Measurements from ENCODE around the gene TMEM260. TPM values are rescaled to one million over a fixed set of nuclear protein-coding genes. Genes with fewer than 3 reads are reported as not detected.

Gene TMEM260
- total RNA-seq, 5 donors from 2014 or later (not counting 1 experiment from before 2014, with no cell fraction given) = 24.4 to 31.8 (median 27.0) TPM

GRCh38 chr14:56552615-56553014 is 27.0 kb upstream of the TMEM260 start:
- H3K4me3 Mint-ChIP-seq = no peak overlapping the region
- no peaks in the 10 kb centered on the region for H3K9me3 ChIP-seq
- DNase-seq = no peak
- ChIA-PET POLR2A (no interaction called here), CTCF (interaction anchor here (0.5 to 0.6 kb wide), 2 partner anchors 27 to 648 kb away, joined by 3 to 4 read pairs; partner anchors contain the start of gene TMEM260 (in 1 of the 2))
- WGBS (ENCODE audit: insufficient coverage) = no CpG with 5 or more reads among the region's 4 CpGs
- ATAC-seq (replicated peaks in 1 of 4) = no peak
- no peaks in the 10 kb centered on the region for H3K4me1 Mint-ChIP-seq
- H3K9me3 Mint-ChIP-seq = no peaks in the 10 kb centered on the region
- H3K36me3 Mint-ChIP-seq = no peaks in the 10 kb centered on the region
- no peak overlapping the region for H3K4me3 ChIP-seq (ENCODE audit: control insufficient read depth in 1 of 2, extremely low read depth in 1 of 2, low read length in 1 of 2)
- H3K4me1 ChIP-seq (ENCODE audit: control insufficient read depth in 1 of 2, extremely low read depth in 1 of 2, insufficient read depth in 2 of 2, low read length in 2 of 2) = no peaks in the 10 kb centered on the region
- H3K27me3 ChIP-seq (replicated peaks in 1 of 2; ENCODE audit: control insufficient read depth in 2 of 2, extremely low read depth in 1 of 2, insufficient read depth in 2 of 2, low read length in 1 of 2) = peaks cover 0 to 7% of the 10 kb centered on the region in 2 experiments
- peaks cover 16 to 23% of the 10 kb centered on the region in 2 donors for H3K27me3 Mint-ChIP-seq
- H3K36me3 ChIP-seq (ENCODE audit: control insufficient read depth in 2 of 2, extremely low read depth in 1 of 2, insufficient read depth in 1 of 2, low read length in 1 of 2) = no peaks in the 10 kb centered on the region
- no peak overlapping the region for H3K27ac Mint-ChIP-seq
- no peak overlapping the region for H3K27ac ChIP-seq (ENCODE audit: low read length)

DNA sequence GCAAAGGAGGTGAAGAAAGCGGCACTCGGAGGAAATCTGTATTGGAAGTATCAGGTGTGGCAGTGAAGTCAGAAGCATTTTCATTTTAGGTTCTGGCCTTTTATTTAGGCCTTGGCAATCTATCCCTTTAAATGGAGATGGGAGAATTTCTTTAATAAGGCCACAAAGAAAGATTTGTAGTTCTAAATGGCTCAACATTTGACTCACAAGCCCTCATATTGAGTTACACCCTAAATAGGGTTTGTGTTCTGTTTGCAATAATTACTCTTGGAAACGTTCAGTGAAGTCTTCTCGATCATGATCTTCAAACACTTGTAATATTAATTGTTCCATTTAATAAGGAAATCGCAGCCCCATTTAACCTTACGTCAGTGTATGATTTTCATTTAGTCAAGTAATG is 25.3 kb upstream of the TMEM260 start:
- no peak overlapping the region for H3K27ac ChIP-seq (ENCODE audit: low read length)
- H3K4me3 Mint-ChIP-seq = no peak overlapping the region
- H3K36me3 ChIP-seq (ENCODE audit: control insufficient read depth in 2 of 2, extremely low read depth in 1 of 2, insufficient read depth in 1 of 2, low read length in 1 of 2) = no peaks in the 10 kb centered on the region
- ChIA-PET POLR2A (no interaction called here), CTCF (no interaction called here)
- peaks cover 20 to 26% of the 10 kb centered on the region in 2 donors for H3K27me3 Mint-ChIP-seq
- no peaks in the 10 kb centered on the region for H3K4me1 Mint-ChIP-seq
- peaks cover 0 to 9% of the 10 kb centered on the region in 2 experiments for H3K27me3 ChIP-seq (replicated peaks in 1 of 2; ENCODE audit: control insufficient read depth in 2 of 2, extremely low read depth in 1 of 2, insufficient read depth in 2 of 2, low read length in 1 of 2)
- DNase-seq (no peak), ATAC-seq (replicated peaks in 1 of 4) (no peak)
- no peak overlapping the region for H3K4me3 ChIP-seq (ENCODE audit: control insufficient read depth in 1 of 2, extremely low read depth in 1 of 2, low read length in 1 of 2)
- no peak overlapping the region for H3K27ac Mint-ChIP-seq
- H3K9me3 Mint-ChIP-seq = no peaks in the 10 kb centered on the region
- no peaks in the 10 kb centered on the region for H3K4me1 ChIP-seq (ENCODE audit: control insufficient read depth in 1 of 2, extremely low read depth in 1 of 2, insufficient read depth in 2 of 2, low read length in 2 of 2)
- no peaks in the 10 kb centered on the region for H3K9me3 ChIP-seq
- WGBS (ENCODE audit: insufficient coverage) = no CpG with 5 or more reads among the region's 6 CpGs
- no peaks in the 10 kb centered on the region for H3K36me3 Mint-ChIP-seq

DNA sequence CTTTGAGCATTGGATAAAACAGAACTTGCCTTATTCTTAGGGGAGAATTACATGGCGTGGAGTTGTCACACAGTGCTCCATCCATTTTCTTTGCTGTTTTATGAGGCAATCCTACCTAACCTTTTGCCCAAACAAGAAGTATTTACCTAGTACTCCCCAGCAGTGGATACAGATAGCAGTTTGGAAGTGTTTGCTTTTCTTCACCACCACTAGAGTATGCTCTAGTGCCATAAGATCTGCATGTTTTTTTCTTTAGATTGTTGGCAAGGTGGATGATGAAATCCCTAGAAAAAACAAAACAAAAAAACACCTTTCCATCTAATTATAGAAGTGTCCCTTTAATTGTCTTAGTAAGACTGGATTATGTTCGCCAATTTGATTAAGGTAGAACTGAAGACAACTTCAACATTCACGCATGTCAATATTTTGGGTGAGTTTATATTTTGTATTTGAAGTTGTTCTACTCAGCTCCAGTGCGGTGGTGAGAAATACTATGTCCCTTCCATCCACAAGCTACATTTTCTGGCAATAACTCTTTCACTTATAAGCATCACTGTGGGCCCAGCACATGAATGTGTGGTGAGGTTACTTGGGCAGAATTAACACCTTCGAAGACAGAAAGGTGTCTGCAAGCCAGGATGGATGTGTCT is 23.6 kb upstream of the TMEM260 start:
- Mint-ChIP-seq H3K36me3 (no peaks in the 10 kb centered on the region), H3K9me3 (no peaks in the 10 kb centered on the region), H3K27me3 (peaks cover 20 to 24% of the 10 kb centered on the region in 2 donors), H3K4me3 (no peak overlapping the region), H3K4me1 (no peaks in the 10 kb centered on the region), H3K27ac (no peak overlapping the region)
- CTCF ChIA-PET = no interaction called here
- Histone ChIP-seq H3K27ac (ENCODE audit: low read length) (no peak overlapping the region), H3K4me3 (ENCODE audit: control insufficient read depth in 1 of 2, extremely low read depth in 1 of 2, low read length in 1 of 2) (no peak overlapping the region), H3K36me3 (ENCODE audit: control insufficient read depth in 2 of 2, extremely low read depth in 1 of 2, insufficient read depth in 1 of 2, low read length in 1 of 2) (no peaks in the 10 kb centered on the region), H3K4me1 (ENCODE audit: control insufficient read depth in 1 of 2, extremely low read depth in 1 of 2, insufficient read depth in 2 of 2, low read length in 2 of 2) (no peaks in the 10 kb centered on the region), H3K27me3 (replicated peaks in 1 of 2; ENCODE audit: control insufficient read depth in 2 of 2, extremely low read depth in 1 of 2, insufficient read depth in 2 of 2, low read length in 1 of 2) (peaks cover 0 to 14% of the 10 kb centered on the region in 2 experiments), H3K9me3 (no peaks in the 10 kb centered on the region)
- WGBS (ENCODE audit: insufficient coverage) = no CpG with 5 or more reads among the region's 5 CpGs
- POLR2A ChIA-PET = no interaction called here
- DNase-seq = peak in 1 of 35 experiments; percentile 22
- ATAC-seq (replicated peaks in 1 of 4) = no peak

- WGBS (ENCODE audit: insufficient coverage) = 40% methylated on average over 1 of the region's 4 CpGs
- Histone ChIP-seq H3K9me3 (no peaks in the 10 kb centered on the region), H3K4me3 (ENCODE audit: control insufficient read depth in 1 of 2, extremely low read depth in 1 of 2, low read length in 1 of 2) (no peak overlapping the region), H3K27ac (ENCODE audit: low read length) (no peak overlapping the region), H3K36me3 (ENCODE audit: control insufficient read depth in 2 of 2, extremely low read depth in 1 of 2, insufficient read depth in 1 of 2, low read length in 1 of 2) (no peaks in the 10 kb centered on the region), H3K4me1 (ENCODE audit: control insufficient read depth in 1 of 2, extremely low read depth in 1 of 2, insufficient read depth in 2 of 2, low read length in 2 of 2) (no peaks in the 10 kb centered on the region), H3K27me3 (replicated peaks in 1 of 2; ENCODE audit: control insufficient read depth in 2 of 2, extremely low read depth in 1 of 2, insufficient read depth in 2 of 2, low read length in 1 of 2) (peaks cover 0 to 18% of the 10 kb centered on the region in 2 experiments)
- ATAC-seq (replicated peaks in 1 of 4) (no peak), DNase-seq (no peak)
- CTCF ChIA-PET = no interaction called here
- Mint-ChIP-seq H3K9me3 (peaks cover 0 to 8% (median 5%) of the 10 kb centered on the region in 3 donors), H3K27me3 (peaks cover 20 to 26% of the 10 kb centered on the region in 2 donors), H3K27ac (no peak overlapping the region), H3K4me3 (no peak overlapping the region), H3K4me1 (no peaks in the 10 kb centered on the region), H3K36me3 (no peaks in the 10 kb centered on the region)
- POLR2A ChIA-PET = no interaction called here
These were observed 20.4 kb upstream of the TMEM260 start for GRCh38 chr14:56559182-56559581.

GRCh38 chr14:56561606-56562005 is 18.0 kb upstream of the TMEM260 start:
- no CpG with 5 or more reads among the region's 2 CpGs for WGBS (ENCODE audit: insufficient coverage)
- Mint-ChIP-seq H3K4me1 (no peaks in the 10 kb centered on the region), H3K36me3 (no peaks in the 10 kb centered on the region), H3K9me3 (peaks cover 0 to 8% (median 5%) of the 10 kb centered on the region in 3 donors), H3K27ac (no peak overlapping the region), H3K27me3 (peaks cover 28 to 33% of the 10 kb centered on the region in 2 donors), H3K4me3 (no peak overlapping the region)
- no peak overlapping the region for H3K4me3 ChIP-seq (ENCODE audit: control insufficient read depth in 1 of 2, extremely low read depth in 1 of 2, low read length in 1 of 2)
- H3K27me3 ChIP-seq (replicated peaks in 1 of 2; ENCODE audit: control insufficient read depth in 2 of 2, extremely low read depth in 1 of 2, insufficient read depth in 2 of 2, low read length in 1 of 2) = peaks cover 0 to 18% of the 10 kb centered on the region in 2 experiments
- H3K27ac ChIP-seq (ENCODE audit: low read length) = no peak overlapping the region
- H3K4me1 ChIP-seq (ENCODE audit: control insufficient read depth in 1 of 2, extremely low read depth in 1 of 2, insufficient read depth in 2 of 2, low read length in 2 of 2) = no peaks in the 10 kb centered on the region
- POLR2A ChIA-PET = no interaction called here
- ATAC-seq (replicated peaks in 1 of 4) = no peak
- H3K36me3 ChIP-seq (ENCODE audit: control insufficient read depth in 2 of 2, extremely low read depth in 1 of 2, insufficient read depth in 1 of 2, low read length in 1 of 2) = no peaks in the 10 kb centered on the region
- H3K9me3 ChIP-seq = no peaks in the 10 kb centered on the region
- DNase-seq = no peak
- CTCF ChIA-PET = no interaction called here

DNA sequence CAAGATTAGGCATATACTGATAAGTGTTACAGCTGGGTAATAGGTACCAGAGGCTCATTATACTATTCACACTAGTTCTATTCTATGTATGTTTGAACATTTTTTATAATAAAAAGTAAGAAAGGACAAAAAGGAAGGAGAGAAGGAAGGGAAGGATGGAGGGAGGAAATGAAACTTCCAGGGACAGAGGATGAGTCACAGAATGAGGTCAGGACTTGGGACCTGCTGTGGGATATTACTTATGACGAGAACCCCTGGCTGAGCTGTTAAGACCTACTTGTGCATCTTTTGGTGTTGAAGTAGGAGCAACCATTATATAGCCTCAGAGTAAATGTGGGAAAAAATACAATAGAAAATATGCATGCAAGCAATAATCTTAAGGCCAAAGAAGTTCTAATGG is 16.7 kb upstream of the TMEM260 start:
- POLR2A ChIA-PET = no interaction called here
- H3K4me3 Mint-ChIP-seq = no peak overlapping the region
- Histone ChIP-seq H3K36me3 (ENCODE audit: control insufficient read depth in 2 of 2, extremely low read depth in 1 of 2, insufficient read depth in 1 of 2, low read length in 1 of 2) (no peaks in the 10 kb centered on the region), H3K4me3 (ENCODE audit: control insufficient read depth in 1 of 2, extremely low read depth in 1 of 2, low read length in 1 of 2) (no peak overlapping the region), H3K9me3 (no peaks in the 10 kb centered on the region), H3K4me1 (ENCODE audit: control insufficient read depth in 1 of 2, extremely low read depth in 1 of 2, insufficient read depth in 2 of 2, low read length in 2 of 2) (no peaks in the 10 kb centered on the region), H3K27me3 (replicated peaks in 1 of 2; ENCODE audit: control insufficient read depth in 2 of 2, extremely low read depth in 1 of 2, insufficient read depth in 2 of 2, low read length in 1 of 2) (peaks cover 0 to 12% of the 10 kb centered on the region in 2 experiments), H3K27ac (ENCODE audit: low read length) (no peak overlapping the region)
- no peaks in the 10 kb centered on the region for H3K36me3 Mint-ChIP-seq
- no CpG with 5 or more reads among the region's 1 CpG for WGBS (ENCODE audit: insufficient coverage)
- CTCF ChIA-PET = no interaction called here
- no peak for DNase-seq
- ATAC-seq (replicated peaks in 1 of 4) = no peak
- H3K27ac Mint-ChIP-seq = no peak overlapping the region
- peaks cover 28 to 29% of the 10 kb centered on the region in 2 donors for H3K27me3 Mint-ChIP-seq
- H3K4me1 Mint-ChIP-seq = no peaks in the 10 kb centered on the region
- H3K9me3 Mint-ChIP-seq = peaks cover 0 to 8% (median 5%) of the 10 kb centered on the region in 3 donors

- CTCF ChIA-PET = no interaction called here
- no peak overlapping the region for H3K27ac Mint-ChIP-seq
- ATAC-seq (replicated peaks in 1 of 4) (no peak), DNase-seq (no peak)
- Histone ChIP-seq H3K36me3 (ENCODE audit: control insufficient read depth in 2 of 2, extremely low read depth in 1 of 2, insufficient read depth in 1 of 2, low read length in 1 of 2) (no peaks in the 10 kb centered on the region), H3K4me3 (ENCODE audit: control insufficient read depth in 1 of 2, extremely low read depth in 1 of 2, low read length in 1 of 2) (no peak overlapping the region), H3K27ac (ENCODE audit: low read length) (no peak overlapping the region), H3K9me3 (no peaks in the 10 kb centered on the region), H3K27me3 (replicated peaks in 1 of 2; ENCODE audit: control insufficient read depth in 2 of 2, extremely low read depth in 1 of 2, insufficient read depth in 2 of 2, low read length in 1 of 2) (peaks cover 2 to 7% of the 10 kb centered on the region in 2 experiments), H3K4me1 (ENCODE audit: control insufficient read depth in 1 of 2, extremely low read depth in 1 of 2, insufficient read depth in 2 of 2, low read length in 2 of 2) (no peaks in the 10 kb centered on the region)
- no peak overlapping the region for H3K4me3 Mint-ChIP-seq
- H3K36me3 Mint-ChIP-seq = no peaks in the 10 kb centered on the region
- POLR2A ChIA-PET = no interaction called here
- peaks cover 25 to 32% of the 10 kb centered on the region in 2 donors for H3K27me3 Mint-ChIP-seq
- H3K4me1 Mint-ChIP-seq = no peaks in the 10 kb centered on the region
- no peaks in the 10 kb centered on the region for H3K9me3 Mint-ChIP-seq
These were observed 10.4 kb upstream of the TMEM260 start for GRCh38 chr14:56569174-56569573.
